GM18861 (cell line): Measurements from ENCODE around the gene CTSC.

Experiments used
- ATAC-seq: cut with Tn5 transposase; IDR thresholded peaks from one replicate; pipeline ENCODE4 v1.9.1; 2021; ENCODE audit not compliant: unreplicated experiment

The CTSC gene

GRCh38 chr11:88353835-88354496 lies 16.4 kb upstream of the CTSC start:
- ATAC-seq, result peak; percentile 24

GRCh38 chr11:88353386-88353785 lies 15.8 kb upstream of the CTSC start:
- ATAC-seq, result peak; percentile 20

- ATAC-seq, result no peak
These were observed 14.6 kb upstream of the CTSC start for GRCh38 chr11:88352139-88352538.

GRCh38 chr11:88348870-88349269 lies 11.3 kb upstream of the CTSC start:
- ATAC-seq, result no peak

GRCh38 chr11:88345949-88346348 lies 8.4 kb upstream of the CTSC start:
- no peak for ATAC-seq

GRCh38 chr11:88345408-88345807 lies 7.9 kb upstream of the CTSC start:
- peak; percentile 45 for ATAC-seq

- ATAC-seq, result no peak
These were observed 7.3 kb upstream of the CTSC start for GRCh38 chr11:88344869-88345268.

GRCh38 chr11:88341522-88342251 lies 4.2 kb upstream of the CTSC start:
- no peak for ATAC-seq

GRCh38 chr11:88340366-88340935 lies 2.9 kb upstream of the CTSC start:
- ATAC-seq, result no peak

- ATAC-seq, result peak; percentile 51
These were observed 592 bp upstream of the CTSC start for GRCh38 chr11:88337987-88338668.

GRCh38 chr11:88335284-88335683 lies 2.3 kb downstream of the CTSC start:
- no peak for ATAC-seq

GRCh38 chr11:88333862-88334261 lies 3.7 kb downstream of the CTSC start:
- ATAC-seq, result no peak

- ATAC-seq, result no peak
These were observed 4.7 kb downstream of the CTSC start for GRCh38 chr11:88332851-88333250.

GRCh38 chr11:88330826-88331428 lies 6.6 kb downstream of the CTSC start:
- no peak for ATAC-seq

GRCh38 chr11:88329563-88330250 lies 7.8 kb downstream of the CTSC start:
- ATAC-seq, result no peak

- no peak for ATAC-seq
These were observed 9.9 kb downstream of the CTSC start for GRCh38 chr11:88327462-88328143.

GRCh38 chr11:88327061-88327460 lies 10.5 kb downstream of the CTSC start:
- ATAC-seq, result no peak

GRCh38 chr11:88326099-88326498 lies 11.4 kb downstream of the CTSC start:
- ATAC-seq, result no peak

GRCh38 chr11:88324562-88325345 lies 12.8 kb downstream of the CTSC start:
- ATAC-seq, result no peak
